ENCODE measurements around the gene LMAN2L. TPM values are rescaled to one million over a fixed set of nuclear protein-coding genes. Genes with fewer than 3 reads are reported as not detected.

Gene LMAN2L
- total and polyA plus RNA-seq, 8 donors, result 5.4 to 15.8 (median 6.8) TPM

GRCh38 chr2:96663177-96663576 is 76.7 kb downstream of the LMAN2L start:
- ATAC-seq, result peak; percentile 91 to 97 (median 92)
- WGBS, 2 donors, result 28 to 32% methylated on average over 5 of the region's 5 CpGs

GRCh38 chr2:96662360-96662759 is 77.5 kb downstream of the LMAN2L start:
- WGBS, 2 donors, result 83 to 85% methylated on average over 9 of the region's 9 CpGs
- Histone ChIP-seq H3K4me1 (peaks cover 0 to 21% (median 13%) of the 10 kb centered on the region in 3 donors), H3K27ac (peak overlapping the region in 2 of 4 donors; percentile 59 to 74), H3K4me3 (no peak overlapping the region), H3K9me3 (no peaks in the 10 kb centered on the region), H3K36me3 (no peaks in the 10 kb centered on the region), H3K27me3 (no peaks in the 10 kb centered on the region)
- intact Hi-C loops (cut with DNase I), result no loop called here
- no peak for FAIRE-seq
- DNase-seq, result no peak
- no peak for ATAC-seq
- TF ChIP-seq CTCF (IDR thresholded peaks at IDR 0.05), result no peak

More at GRCh38 chr2:96663177-96663576, 76.7 kb downstream of the LMAN2L start:
- peak overlapping the region; percentile 40 to 74 (median 58) for H3K27ac ChIP-seq
- H3K4me3 ChIP-seq, result peak overlapping the region in 2 of 4 donors; percentile 10 to 18
- H3K27me3 ChIP-seq, result no peaks in the 10 kb centered on the region
- FAIRE-seq (no peak), DNase-seq (peak in 5 of 6 donors; percentile 84 to 91 (median 87))
- TF ChIP-seq CTCF (IDR thresholded peaks at IDR 0.05), result no peak
- H3K4me1 ChIP-seq, result peaks cover 0 to 21% (median 13%) of the 10 kb centered on the region in 3 donors
- intact Hi-C loops (cut with DNase I), result no loop called here
- no peaks in the 10 kb centered on the region for H3K36me3 ChIP-seq
- H3K9me3 ChIP-seq, result no peaks in the 10 kb centered on the region

GRCh38 chr2:96661324-96661723 is 78.5 kb downstream of the LMAN2L start:
- TF ChIP-seq CTCF (IDR thresholded peaks at IDR 0.05), result no peak
- intact Hi-C loops (cut with DNase I), result no loop called here
- no peak overlapping the region for H3K4me3 ChIP-seq
- H3K9me3 ChIP-seq, result no peaks in the 10 kb centered on the region
- peaks cover 0 to 21% (median 13%) of the 10 kb centered on the region in 3 donors for H3K4me1 ChIP-seq
- no peak overlapping the region for H3K27ac ChIP-seq
- no peak for DNase-seq
- H3K36me3 ChIP-seq, result no peaks in the 10 kb centered on the region
- no peaks in the 10 kb centered on the region for H3K27me3 ChIP-seq
- ATAC-seq, result no peak
- 90 to 92% methylated on average over 6 of the region's 6 CpGs for WGBS, 2 donors
- FAIRE-seq, result no peak

- TF ChIP-seq CTCF (IDR thresholded peaks at IDR 0.05), result no peak
- no peaks in the 10 kb centered on the region for H3K9me3 ChIP-seq
- FAIRE-seq, result no peak
- no peak overlapping the region for H3K4me3 ChIP-seq
- ATAC-seq, result no peak
- intact Hi-C loops (cut with DNase I), result no loop called here
- no peak overlapping the region for H3K27ac ChIP-seq
- H3K27me3 ChIP-seq, result no peaks in the 10 kb centered on the region
- H3K4me1 ChIP-seq, result no peaks in the 10 kb centered on the region
- no peak for DNase-seq
- H3K36me3 ChIP-seq, result no peaks in the 10 kb centered on the region
Measured at GRCh38 chr2:96656540-96656939, 83.3 kb downstream of the LMAN2L start.

Other genes with a start within 250 kb of the LMAN2L start
- 10 to 100 TPM in 5 of 6 donors, 1 to 10 TPM in 1; 8.6 to 30.4 (median 13.5) TPM for gene NEURL3, start 234.7 kb downstream of the LMAN2L start, total RNA-seq
- gene NEURL3, start 234.7 kb downstream of the LMAN2L start, polyA plus RNA-seq, result 10 to 100 TPM; 32.4 to 73.5 TPM
- 10 to 100 TPM in 1 of 6 donors, 1 to 10 TPM in 5; 3.3 to 12.0 (median 4.2) TPM for gene ARID5A, start 203.3 kb downstream of the LMAN2L start, total RNA-seq
- 10 to 100 TPM; 13.7 to 20.7 TPM for gene ARID5A, start 203.3 kb downstream of the LMAN2L start, polyA plus RNA-seq
- 10 to 100 TPM; 14.8 to 28.9 (median 18.2) TPM for gene KANSL3, start 101.8 kb downstream of the LMAN2L start, total RNA-seq
- gene KANSL3, start 101.8 kb downstream of the LMAN2L start, polyA plus RNA-seq, result 10 to 100 TPM; 20.0 to 27.8 TPM
- 1 to 10 TPM in 3 of 6 donors, under 1 TPM in 3; 0.93 to 1.5 (median 1.2) TPM for gene FER1L5, start 97.3 kb downstream of the LMAN2L start, total RNA-seq
- gene FER1L5, start 97.3 kb downstream of the LMAN2L start, polyA plus RNA-seq, result 1 to 10 TPM; 1.2 to 3.2 TPM
- gene CNNM4, start 20.8 kb upstream of the LMAN2L start, total RNA-seq, result 1 to 10 TPM; 4.8 to 6.9 (median 5.8) TPM
- 1 to 10 TPM; 3.3 to 5.6 TPM for gene CNNM4, start 20.8 kb upstream of the LMAN2L start, polyA plus RNA-seq
- 10 to 100 TPM; 16.8 to 35.1 (median 26.0) TPM for gene CNNM3, start 76.2 kb upstream of the LMAN2L start, total RNA-seq
- gene CNNM3, start 76.2 kb upstream of the LMAN2L start, polyA plus RNA-seq, result 10 to 100 TPM; 13.6 to 15.6 TPM
- 1 to 10 TPM in 5 of 6 donors, under 1 TPM in 1; 0.95 to 3.2 (median 2.4) TPM for gene ANKRD23, start 104.0 kb upstream of the LMAN2L start, total RNA-seq
- gene ANKRD23, start 104.0 kb upstream of the LMAN2L start, polyA plus RNA-seq, result 10 to 100 TPM in 1 of 2 donors, 1 to 10 TPM in 1; 8.2 to 10.9 TPM
- gene ANKRD39, start 118.0 kb upstream of the LMAN2L start, total RNA-seq, result 1 to 10 TPM; 4.7 to 8.9 (median 5.7) TPM
- 10 to 100 TPM; 13.2 to 14.9 TPM for gene ANKRD39, start 118.0 kb upstream of the LMAN2L start, polyA plus RNA-seq
- 10 to 100 TPM in 2 of 6 donors, 1 to 10 TPM in 4; 6.7 to 21.8 (median 8.3) TPM for gene SEMA4C, start 130.0 kb upstream of the LMAN2L start, total RNA-seq
- 10 to 100 TPM; 14.0 to 17.2 TPM for gene SEMA4C, start 130.0 kb upstream of the LMAN2L start, polyA plus RNA-seq
- gene FAM178B, start 246.5 kb upstream of the LMAN2L start, total RNA-seq, result not detected
- not detected for gene FAM178B, start 246.5 kb upstream of the LMAN2L start, polyA plus RNA-seq

All from pancreas (tissue), 10 donors.